Activated CD4-positive, alpha-beta T cell treated with anti-CD3 and anti-CD28 coated beads for 36 hours (primary cell): ENCODE measurements around the gene IFNA8. TPM values are rescaled to one million over a fixed set of nuclear protein-coding genes. Genes with fewer than 3 reads are reported as not detected.
"Not testable (repeated sequence)": the region's sequence is repeated elsewhere in the genome, so short reads cannot be mapped to it uniquely, and the experiment has no call there.

Source experiments
- ATAC-seq: fragments of 200-7000 bp; cut with Tn5 transposase; one replicate; pipeline ENCODE4 v1.10.0; 2021; ENCODE audit warnings: mild to moderate bottlenecking, moderate library complexity
- CTCF ChIA-PET: fragments of 350-600 bp; sonication (Branson Sonifier 250); formaldehyde crosslinking; loops from one replicate; lab custom pipeline; 2021; ENCODE audit warnings: antibody characterized with exemption; lab: Charles Lee
- POLR2A ChIA-PET: fragments of 350-600 bp; sonication (Branson Sonifier 250); formaldehyde crosslinking; loops from one replicate; lab custom pipeline; 2021; ENCODE audit warnings: antibody characterized with exemption, inconsistent platforms; lab: Charles Lee
- DNase-seq: peaks from one replicate; pipeline ENCODE4 v3.0.0-alpha.2; 2020
- H3K27ac Mint-ChIP-seq: one replicate; pipeline ENCODE4 v1.8.0; 2021; ENCODE audit warnings: mixed read lengths
- H3K27me3 Mint-ChIP-seq: one replicate; pipeline ENCODE4 v1.8.0; 2021; ENCODE audit warnings: mixed read lengths
- H3K36me3 Mint-ChIP-seq: one replicate; pipeline ENCODE4 v1.8.0; 2021; ENCODE audit warnings: low read depth, mixed read lengths
- H3K4me1 Mint-ChIP-seq: one replicate; pipeline ENCODE4 v1.8.0; 2021; ENCODE audit warnings: mixed read lengths
- H3K4me3 Mint-ChIP-seq: one replicate; pipeline ENCODE4 v1.8.0; 2021; ENCODE audit warnings: mild to moderate bottlenecking, moderate library complexity, mixed read lengths
- H3K9me3 Mint-ChIP-seq: one replicate; pipeline ENCODE4 v1.8.0; 2021; ENCODE audit warnings: low read depth, mixed read lengths
- intact Hi-C, 2 experiments: fragments of 100-400 bp; cut with DNase I in 1 of 2; cut with micrococcal nuclease in 1 of 2; formaldehyde crosslinking; loops; one replicate each; pipeline versions ENCODE4 v1.14.2 to v1.15.1; 2022 to 2024; cut with DNase I, micrococcal nuclease
- total RNA-seq, 2 experiments: library from RNA; stranded (reverse); gene quantifications; one replicate each; pipeline ENCODE4 v1.2.3, GENCODE V29; 2021

IFNA8 gene
- not detected for total RNA-seq

- Mint-ChIP-seq H3K27me3 (peaks cover 15% of the 10 kb centered on the region), H3K36me3 (no peaks in the 10 kb centered on the region), H3K9me3 (no peaks in the 10 kb centered on the region), H3K27ac (no peak within 1 kb of the TSS), H3K4me3 (no peak within 1 kb of the TSS), H3K4me1 (no peaks in the 10 kb centered on the region)
- ATAC-seq = no peak
- intact Hi-C loops = no loop called here
- ChIA-PET POLR2A (no interaction called here), CTCF (interaction anchor here (0.7 to 1.7 kb wide), 6 partner anchors 12 to 382 kb away, joined by 3 to 5 read pairs (median 3); no protein-coding TSS in a partner anchor)
- DNase-seq = no peak
Measured at GRCh38 chr9:21408817-21409216, at the start of gene IFNA8. TSS of gene IFNA8 (plus strand) at chr9:21409117. CDS start at chr9:21409177, 60 bp downstream.

GRCh38 chr9:21362287-21362686, 46.6 kb upstream of the IFNA8 start:
- intact Hi-C loops = no loop called here
- no peak for DNase-seq
- no peaks in the 10 kb centered on the region for H3K36me3 Mint-ChIP-seq
- ChIA-PET POLR2A (no interaction called here), CTCF (no interaction called here)
- peaks cover 14% of the 10 kb centered on the region for H3K4me1 Mint-ChIP-seq
- no peaks in the 10 kb centered on the region for H3K9me3 Mint-ChIP-seq
- H3K27ac Mint-ChIP-seq = no peak overlapping the region
- H3K4me3 Mint-ChIP-seq = no peak overlapping the region
- ATAC-seq = no peak
- peaks cover 21% of the 10 kb centered on the region for H3K27me3 Mint-ChIP-seq

- H3K4me3 Mint-ChIP-seq, H3K4me1 Mint-ChIP-seq, H3K9me3 Mint-ChIP-seq, H3K27ac Mint-ChIP-seq, CTCF ChIA-PET, H3K36me3 Mint-ChIP-seq, DNase-seq, intact Hi-C loops, ATAC-seq, POLR2A ChIA-PET: not testable (repeated sequence)
- peaks cover 31% of the 10 kb centered on the region for H3K27me3 Mint-ChIP-seq
Measured at GRCh38 chr9:21367169-21367568, 41.7 kb upstream of the IFNA8 start.

GRCh38 chr9:21367957-21368356, 41.0 kb upstream of the IFNA8 start, which contains the start of gene IFNA13:
TSS of gene IFNA13 (minus strand) at chr9:21368057. CDS start at chr9:21368010, 47 bp downstream.
- CTCF ChIA-PET = interaction anchor here (1.1 kb wide), 1 partner anchor 24 kb away, joined by 3 read pairs; no protein-coding TSS in a partner anchor
- no peaks in the 10 kb centered on the region for H3K4me1 Mint-ChIP-seq
- no peak within 1 kb of the TSS for H3K27ac Mint-ChIP-seq
- intact Hi-C loops = no loop called here
- H3K36me3 Mint-ChIP-seq = no peaks in the 10 kb centered on the region
- H3K9me3 Mint-ChIP-seq = no peaks in the 10 kb centered on the region
- peaks cover 31% of the 10 kb centered on the region for H3K27me3 Mint-ChIP-seq
- H3K4me3 Mint-ChIP-seq = no peak within 1 kb of the TSS
- POLR2A ChIA-PET = no interaction called here
- DNase-seq = no peak
- ATAC-seq = no peak

GRCh38 chr9:21371467-21371866, 37.5 kb upstream of the IFNA8 start:
- ATAC-seq, CTCF ChIA-PET: not testable (repeated sequence)

GRCh38 chr9:21381448-21382339, 27.2 kb upstream of the IFNA8 start:
- Mint-ChIP-seq H3K9me3 (no peaks in the 10 kb centered on the region), H3K4me3 (no peak overlapping the region), H3K27ac (no peak overlapping the region), H3K27me3 (peaks cover 37% of the 10 kb centered on the region), H3K36me3 (no peaks in the 10 kb centered on the region), H3K4me1 (peaks cover 13% of the 10 kb centered on the region)
- peak; percentile 18 for DNase-seq
- POLR2A ChIA-PET = no interaction called here
- peak; percentile 90 for ATAC-seq
- intact Hi-C loops = loop anchor here (1.0 kb wide), 2 partner anchors 24 to 46 kb away; partner anchors contain the start of gene KLHL9 (in 1 of the 2)
- CTCF ChIA-PET = interaction anchor here (0.5 to 3.5 kb wide), 6 partner anchors 10 to 55 kb away, joined by 3 to 18 read pairs (median 3); no protein-coding TSS in a partner anchor

More at GRCh38 chr9:21371467-21371866, 37.5 kb upstream of the IFNA8 start:
- H3K27ac Mint-ChIP-seq, H3K36me3 Mint-ChIP-seq, POLR2A ChIA-PET, H3K4me3 Mint-ChIP-seq, H3K9me3 Mint-ChIP-seq, DNase-seq, H3K4me1 Mint-ChIP-seq, intact Hi-C loops: not testable (repeated sequence)
- peaks cover 18% of the 10 kb centered on the region for H3K27me3 Mint-ChIP-seq

GRCh38 chr9:21383627-21384026, 25.3 kb upstream of the IFNA8 start:
- H3K4me3 Mint-ChIP-seq = no peak overlapping the region
- POLR2A ChIA-PET = no interaction called here

GRCh38 chr9:21385131-21385670, 23.7 kb upstream of the IFNA8 start, which contains the start of gene IFNA2:
TSS of gene IFNA2 (minus strand) at chr9:21385398. CDS start at chr9:21385329, 69 bp downstream.
- ATAC-seq = no peak
- intact Hi-C loops = no loop called here
- Mint-ChIP-seq H3K4me1 (peaks cover 13% of the 10 kb centered on the region), H3K9me3 (no peaks in the 10 kb centered on the region), H3K27me3 (peaks cover 37% of the 10 kb centered on the region), H3K27ac (no peak within 1 kb of the TSS), H3K4me3 (no peak within 1 kb of the TSS), H3K36me3 (no peaks in the 10 kb centered on the region)
- ChIA-PET CTCF (no interaction called here), POLR2A (no interaction called here)
- DNase-seq = no peak

More at GRCh38 chr9:21383627-21384026, 25.3 kb upstream of the IFNA8 start:
- CTCF ChIA-PET = no interaction called here
- no peaks in the 10 kb centered on the region for H3K9me3 Mint-ChIP-seq
- peaks cover 35% of the 10 kb centered on the region for H3K27me3 Mint-ChIP-seq
- DNase-seq = no peak
- H3K4me1 Mint-ChIP-seq = peaks cover 13% of the 10 kb centered on the region
- intact Hi-C loops = no loop called here
- H3K36me3 Mint-ChIP-seq = no peaks in the 10 kb centered on the region
- no peak for ATAC-seq
- H3K27ac Mint-ChIP-seq = no peak overlapping the region

GRCh38 chr9:21392270-21392669, 16.6 kb upstream of the IFNA8 start:
- H3K4me1 Mint-ChIP-seq = peaks cover 8% of the 10 kb centered on the region
- DNase-seq = no peak
- H3K4me3 Mint-ChIP-seq = no peak overlapping the region
- H3K27me3 Mint-ChIP-seq = peaks cover 43% of the 10 kb centered on the region
- ChIA-PET POLR2A (no interaction called here), CTCF (interaction anchor here (0.6 to 7.0 kb wide), 11 partner anchors 11 to 180 kb away, joined by 3 to 95 read pairs (median 4); partner anchors contain the start of gene KLHL9)
- H3K36me3 Mint-ChIP-seq = no peaks in the 10 kb centered on the region
- H3K27ac Mint-ChIP-seq = no peak overlapping the region
- intact Hi-C loops = no loop called here
- no peaks in the 10 kb centered on the region for H3K9me3 Mint-ChIP-seq
- ATAC-seq = peak; percentile 63

- ChIA-PET POLR2A (no interaction called here), CTCF (interaction anchor here (0.5 to 7.0 kb wide), 33 partner anchors 9 to 1663 kb away, joined by 3 to 95 read pairs (median 4); partner anchors contain the start of genes IFNA8 and KLHL9)
- peak overlapping the region; percentile 66 for H3K27ac Mint-ChIP-seq
Measured at GRCh38 chr9:21395778-21396717, 12.9 kb upstream of the IFNA8 start.

More at GRCh38 chr9:21395778-21396717, 12.9 kb upstream of the IFNA8 start:
- intact Hi-C loops = loop anchor here (1.0 to 5.0 kb wide), 5 partner anchors 39 to 199 kb away; partner anchors contain the start of gene KLHL9 (in 1 of the 2)
- Mint-ChIP-seq H3K27me3 (peaks cover 47% of the 10 kb centered on the region), H3K4me1 (peaks cover 15% of the 10 kb centered on the region), H3K4me3 (peak overlapping the region; percentile 52), H3K36me3 (no peaks in the 10 kb centered on the region), H3K9me3 (no peaks in the 10 kb centered on the region)
- DNase-seq = peak; percentile 78
- peak; percentile 74 for ATAC-seq
